ENCODE measurements around the gene CALCOCO2.

DNA sequence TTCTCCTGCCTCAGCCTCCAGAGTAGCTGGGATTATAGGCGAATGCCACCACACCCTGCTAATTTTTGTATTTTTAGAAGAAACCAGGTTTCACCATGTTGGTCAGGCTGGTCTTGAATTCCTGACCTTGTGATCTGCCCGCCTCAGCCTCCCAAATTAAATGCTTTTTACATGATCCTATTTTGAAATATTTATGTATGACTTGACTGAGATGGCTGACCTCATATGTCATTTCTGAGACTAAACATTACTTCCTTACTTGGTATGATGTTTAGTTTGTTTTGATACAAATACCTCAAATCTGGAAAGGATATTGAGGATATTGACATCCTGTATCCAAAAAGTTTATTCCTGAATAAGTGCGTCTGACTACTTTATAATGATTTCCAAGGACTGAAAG is 11.9 kb downstream of the CALCOCO2 start:
- TF ChIP-seq, protein P1, sequence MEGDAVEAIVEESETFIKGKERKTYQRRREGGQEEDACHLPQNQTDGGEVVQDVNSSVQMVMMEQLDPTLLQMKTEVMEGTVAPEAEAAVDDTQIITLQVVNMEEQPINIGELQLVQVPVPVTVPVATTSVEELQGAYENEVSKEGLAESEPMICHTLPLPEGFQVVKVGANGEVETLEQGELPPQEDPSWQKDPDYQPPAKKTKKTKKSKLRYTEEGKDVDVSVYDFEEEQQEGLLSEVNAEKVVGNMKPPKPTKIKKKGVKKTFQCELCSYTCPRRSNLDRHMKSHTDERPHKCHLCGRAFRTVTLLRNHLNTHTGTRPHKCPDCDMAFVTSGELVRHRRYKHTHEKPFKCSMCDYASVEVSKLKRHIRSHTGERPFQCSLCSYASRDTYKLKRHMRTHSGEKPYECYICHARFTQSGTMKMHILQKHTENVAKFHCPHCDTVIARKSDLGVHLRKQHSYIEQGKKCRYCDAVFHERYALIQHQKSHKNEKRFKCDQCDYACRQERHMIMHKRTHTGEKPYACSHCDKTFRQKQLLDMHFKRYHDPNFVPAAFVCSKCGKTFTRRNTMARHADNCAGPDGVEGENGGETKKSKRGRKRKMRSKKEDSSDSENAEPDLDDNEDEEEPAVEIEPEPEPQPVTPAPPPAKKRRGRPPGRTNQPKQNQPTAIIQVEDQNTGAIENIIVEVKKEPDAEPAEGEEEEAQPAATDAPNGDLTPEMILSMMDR (IDR thresholded peaks at IDR 0.05): no peak
- TF ChIP-seq POLR2A (IDR thresholded peaks at IDR 0.05): no peak

Measured in heart left ventricle (tissue), 13 donors.